Left lung (tissue), 10 donors: ENCODE data around the gene GMEB2. TPM values are rescaled to one million over a fixed set of nuclear protein-coding genes. Genes with fewer than 3 reads are reported as not detected.
A peak's percentile ranks its signal among the peaks of the same experiment; 100 is the strongest.
"Not testable (repeated sequence)": the region's sequence is repeated elsewhere in the genome, so short reads cannot be mapped to it uniquely, and the experiment has no call there.

Experiments used
- ATAC-seq: fragments of 200-7000 bp; cut with Tn5 transposase; one replicate; pipeline ENCODE4 v1.9.1; 2020; ENCODE audit warnings: moderate library complexity
- DNase-seq, 4 donors: peaks; one replicate each; pipeline ENCODE4 v3.0.0-alpha.2; 2013 to 2020
- H3K27ac ChIP-seq, 2 donors: fragments of 200-600 bp; sonication (generic) in 1 of 2; one replicate each; pipeline versions ENCODE4 v1.5.0 to v1.8.0; 2020 to 2021
- H3K27me3 ChIP-seq, 2 donors: fragments of 200-600 bp; sonication (generic) in 1 of 2; one replicate each; pipeline versions ENCODE4 v1.5.0 to v1.8.0; 2020 to 2021
- H3K36me3 ChIP-seq, 2 donors: fragments of 200-600 bp; sonication (generic) in 1 of 2; one replicate each; pipeline versions ENCODE4 v1.5.0 to v1.8.0; 2020 to 2021
- H3K4me1 ChIP-seq, 2 donors: fragments of 200-600 bp; one replicate each; pipeline ENCODE4 v1.8.0; 2021
- H3K4me3 ChIP-seq, 2 donors: fragments of 200-600 bp; sonication (generic) in 1 of 2; one replicate each; pipeline versions ENCODE4 v1.5.0 to v1.8.0; 2020 to 2021; ENCODE audit warnings: mild to moderate bottlenecking in 1 of 2
- H3K9me3 ChIP-seq, 2 donors: fragments of 200-600 bp; sonication (generic) in 1 of 2; one replicate each; pipeline versions ENCODE4 v1.5.0 to v1.8.0; 2020 to 2021
- intact Hi-C, 2 donors: fragments of 100-400 bp; cut with DNase I; formaldehyde crosslinking; loops; one replicate each; pipeline versions ENCODE4 v1.11.2 to v1.14.2; 2022
- polyA plus RNA-seq, 6 donors: library from polyadenylated mRNA; unstranded; fragments of 120-200 nt; gene quantifications; one replicate each; pipeline ENCODE4 v1.2.1, GENCODE V29; 2013; ENCODE audit not compliant: insufficient read length in 6 of 6
- total RNA-seq, 2 donors: library from RNA; stranded (reverse); fragmentation: NEBNext Ultra II Directional; extraction: Animal tissue kit (Norgen Biotek cat#: 25700); gene quantifications; one replicate each; pipeline ENCODE4 v1.2.1, GENCODE V29; 2021
- TF ChIP-seq, protein P1 (sequence below), 2 donors: fragments of 200-600 bp; sonication (generic) in 1 of 2; IDR thresholded peaks; one replicate each; pipeline versions ENCODE4 v1.5.0 to v1.8.0; 2021; ENCODE audit warnings: antibody characterized with exemption in 2 of 2
- donor health status: DM: no; HTN: yes; CAD: no.
- donor health status: DM: no; HTN: no; CAD: no.

The GMEB2 gene
- total and polyA plus RNA-seq, 8 donors: 8.1 to 12.4 (median 10.2) TPM

DNA sequence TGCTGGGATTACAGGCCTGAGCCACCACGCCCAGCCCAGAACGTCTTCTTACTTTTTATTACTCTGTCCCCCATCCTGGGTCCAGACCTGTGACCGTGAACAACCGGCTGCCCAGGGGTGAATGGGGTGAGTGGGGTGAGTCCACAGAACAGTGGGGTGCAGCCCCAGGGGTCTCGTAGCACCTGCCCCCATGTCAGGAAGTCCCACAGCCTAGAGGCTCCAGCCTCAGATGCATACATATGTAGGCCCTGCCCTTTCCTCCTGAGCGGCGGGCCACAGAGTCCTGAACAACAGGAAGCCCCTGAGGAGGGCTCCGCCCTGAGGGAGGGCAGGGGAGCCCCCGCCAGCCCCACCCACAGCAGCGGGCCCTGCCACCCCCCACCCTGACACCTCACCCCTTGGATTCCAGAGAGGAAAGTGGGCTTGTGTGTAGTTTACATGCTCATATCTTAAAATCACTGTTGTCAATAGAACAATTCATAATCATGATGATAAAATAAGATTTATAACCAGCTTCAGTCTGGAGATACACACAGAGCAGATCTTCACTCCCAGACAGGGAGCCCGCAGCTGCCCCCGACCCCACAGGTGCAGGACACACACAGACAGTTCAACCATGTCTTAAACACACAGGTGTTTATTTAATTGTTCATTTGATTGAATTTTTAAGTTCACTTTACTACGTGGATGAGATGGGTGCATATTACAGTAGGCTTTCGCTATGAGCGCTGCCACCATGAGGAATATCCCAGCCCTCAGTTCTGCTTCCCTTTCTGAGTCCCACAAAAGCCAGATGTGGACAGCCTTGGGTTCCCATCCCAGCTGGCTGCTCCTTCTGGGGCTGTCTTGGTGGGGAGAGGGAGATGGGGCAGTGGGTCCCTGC lies 12.4 kb upstream of the GMEB2 start:
- Histone ChIP-seq H3K4me1 (peaks cover 0 to 65% of the 10 kb centered on the region in 2 donors), H3K36me3 (no peaks in the 10 kb centered on the region), H3K9me3 (no peaks in the 10 kb centered on the region), H3K27ac (peak overlapping the region; percentile 58 to 75), H3K27me3 (no peaks in the 10 kb centered on the region), H3K4me3 (peak overlapping the region in 1 of 2 donors; percentile 63)
- TF ChIP-seq, protein P1, sequence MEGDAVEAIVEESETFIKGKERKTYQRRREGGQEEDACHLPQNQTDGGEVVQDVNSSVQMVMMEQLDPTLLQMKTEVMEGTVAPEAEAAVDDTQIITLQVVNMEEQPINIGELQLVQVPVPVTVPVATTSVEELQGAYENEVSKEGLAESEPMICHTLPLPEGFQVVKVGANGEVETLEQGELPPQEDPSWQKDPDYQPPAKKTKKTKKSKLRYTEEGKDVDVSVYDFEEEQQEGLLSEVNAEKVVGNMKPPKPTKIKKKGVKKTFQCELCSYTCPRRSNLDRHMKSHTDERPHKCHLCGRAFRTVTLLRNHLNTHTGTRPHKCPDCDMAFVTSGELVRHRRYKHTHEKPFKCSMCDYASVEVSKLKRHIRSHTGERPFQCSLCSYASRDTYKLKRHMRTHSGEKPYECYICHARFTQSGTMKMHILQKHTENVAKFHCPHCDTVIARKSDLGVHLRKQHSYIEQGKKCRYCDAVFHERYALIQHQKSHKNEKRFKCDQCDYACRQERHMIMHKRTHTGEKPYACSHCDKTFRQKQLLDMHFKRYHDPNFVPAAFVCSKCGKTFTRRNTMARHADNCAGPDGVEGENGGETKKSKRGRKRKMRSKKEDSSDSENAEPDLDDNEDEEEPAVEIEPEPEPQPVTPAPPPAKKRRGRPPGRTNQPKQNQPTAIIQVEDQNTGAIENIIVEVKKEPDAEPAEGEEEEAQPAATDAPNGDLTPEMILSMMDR (IDR thresholded peaks at IDR 0.05): no peak
- intact Hi-C loops: no loop called here
- DNase-seq: no peak
- ATAC-seq: no peak

DNA sequence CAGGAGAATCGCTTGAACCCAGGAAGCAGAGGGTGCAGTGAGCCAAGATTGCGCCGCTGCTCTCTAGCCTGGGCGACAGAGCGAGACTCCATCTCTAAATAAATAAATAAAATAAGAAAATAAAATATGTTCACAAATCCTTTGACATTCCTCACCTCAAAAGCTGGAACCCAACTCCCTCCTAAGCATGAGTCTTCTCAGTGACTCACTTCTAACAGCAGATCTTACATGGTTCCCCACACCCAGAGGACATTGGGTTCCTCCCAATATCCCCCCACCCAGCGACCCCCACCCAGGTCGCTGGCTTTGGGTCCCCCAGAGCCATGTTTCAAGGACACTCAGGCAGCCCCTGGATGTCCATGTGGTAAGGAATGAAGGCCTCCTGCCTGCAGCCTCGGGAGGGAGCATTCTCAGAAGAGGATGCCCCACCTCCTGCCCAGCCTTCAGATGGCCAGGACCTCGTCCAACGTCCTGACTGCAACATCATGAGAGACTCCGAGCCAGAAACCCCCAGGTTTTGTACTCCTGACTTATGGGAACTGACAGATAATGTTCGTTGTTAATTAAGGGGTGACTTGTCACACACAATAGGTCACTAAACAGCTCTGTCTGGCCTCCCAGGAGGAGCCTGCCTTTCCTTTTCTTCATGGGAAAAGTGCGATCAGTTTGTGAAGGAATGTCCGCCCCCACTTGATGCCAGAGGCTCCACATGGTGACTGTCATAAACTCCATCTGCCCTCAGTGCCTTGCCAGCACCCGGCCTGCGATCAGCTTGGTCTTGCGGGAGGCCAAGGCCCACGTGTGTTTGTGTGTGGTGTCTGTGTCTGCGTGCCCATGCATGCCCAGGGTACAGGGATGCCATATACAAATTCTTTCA lies 10.1 kb upstream of the GMEB2 start:
- intact Hi-C loops: no loop called here
- Histone ChIP-seq H3K27me3 (no peaks in the 10 kb centered on the region), H3K4me1 (peaks cover 0 to 59% of the 10 kb centered on the region in 2 donors), H3K9me3 (no peaks in the 10 kb centered on the region), H3K4me3 (no peak overlapping the region), H3K27ac (peak overlapping the region in 1 of 2 donors; percentile 60), H3K36me3 (no peaks in the 10 kb centered on the region)
- DNase-seq (no peak), ATAC-seq (no peak)
- TF ChIP-seq, protein P1 (IDR thresholded peaks at IDR 0.05): no peak

DNA sequence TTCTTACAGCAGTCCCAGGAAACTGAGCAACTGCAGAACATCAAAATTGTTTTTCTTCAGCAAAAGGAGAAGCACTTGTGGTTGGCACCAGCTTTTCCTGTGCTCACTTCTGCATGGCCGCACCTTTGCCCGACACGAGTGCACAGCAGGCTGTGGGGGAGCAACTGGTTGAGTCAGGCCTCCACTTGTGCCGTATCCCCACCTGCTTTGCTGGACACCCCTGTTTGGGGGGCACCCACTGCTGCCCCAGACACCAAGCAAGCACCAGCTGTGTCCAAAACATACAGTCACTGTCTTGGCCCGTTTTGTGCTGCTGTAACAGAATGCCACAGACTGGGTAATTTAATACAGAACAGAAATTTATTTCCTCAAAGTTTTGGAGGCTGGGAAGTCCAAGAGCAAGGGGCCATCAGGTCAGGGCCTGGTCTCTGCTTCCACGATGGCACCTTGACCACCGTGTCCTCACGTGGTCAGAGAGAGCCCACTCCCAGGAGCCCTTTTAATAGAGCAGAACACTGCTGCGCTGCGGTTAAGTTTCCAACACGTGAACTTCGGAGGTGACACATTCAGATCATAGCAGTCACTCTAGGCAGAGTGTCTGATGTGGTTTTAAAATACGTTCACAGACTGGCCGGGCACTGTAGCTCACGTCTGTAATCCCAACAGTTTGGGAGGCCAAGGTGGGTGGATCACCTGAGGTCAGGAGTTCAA lies 8.7 kb upstream of the GMEB2 start:
- TF ChIP-seq, protein P1 (IDR thresholded peaks at IDR 0.05): no peak
- Histone ChIP-seq H3K9me3 (no peaks in the 10 kb centered on the region), H3K36me3 (no peaks in the 10 kb centered on the region), H3K27me3 (no peaks in the 10 kb centered on the region), H3K4me1 (peaks cover 0 to 58% of the 10 kb centered on the region in 2 donors), H3K27ac (peak overlapping the region in 1 of 2 donors; percentile 83), H3K4me3 (no peak overlapping the region)
- intact Hi-C loops: no loop called here
- DNase-seq (no peak), ATAC-seq (peak; percentile 16)

DNA sequence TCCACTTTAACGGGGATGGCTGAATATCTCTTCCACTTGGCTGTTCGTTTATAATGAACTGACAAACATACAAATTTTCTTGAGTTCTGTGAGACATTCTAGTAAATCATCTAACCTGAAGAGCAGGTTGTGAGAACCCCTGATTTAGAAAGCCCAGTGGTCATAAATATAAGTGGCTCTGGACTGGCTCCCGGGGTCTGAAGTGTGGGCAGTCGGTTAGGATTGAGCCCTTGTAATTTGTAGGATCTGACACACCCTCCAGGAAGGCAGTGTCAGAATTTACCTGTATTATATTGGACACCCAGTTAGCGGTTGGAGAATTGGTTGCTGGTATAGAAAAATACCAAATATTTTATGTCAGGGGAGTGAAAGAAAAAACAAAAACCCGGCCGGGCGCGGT lies 6.8 kb upstream of the GMEB2 start:
- TF ChIP-seq, protein P1 (IDR thresholded peaks at IDR 0.05): no peak
- intact Hi-C loops: no loop called here
- DNase-seq (no peak), ATAC-seq (peak; percentile 53)
- H3K36me3 ChIP-seq: no peaks in the 10 kb centered on the region
- peaks cover 3 to 48% of the 10 kb centered on the region in 2 donors for H3K4me1 ChIP-seq
- no peak overlapping the region for H3K4me3 ChIP-seq
- H3K27ac ChIP-seq: peak overlapping the region in 1 of 2 donors; percentile 14
- no peaks in the 10 kb centered on the region for H3K27me3 ChIP-seq
- no peaks in the 10 kb centered on the region for H3K9me3 ChIP-seq

DNA sequence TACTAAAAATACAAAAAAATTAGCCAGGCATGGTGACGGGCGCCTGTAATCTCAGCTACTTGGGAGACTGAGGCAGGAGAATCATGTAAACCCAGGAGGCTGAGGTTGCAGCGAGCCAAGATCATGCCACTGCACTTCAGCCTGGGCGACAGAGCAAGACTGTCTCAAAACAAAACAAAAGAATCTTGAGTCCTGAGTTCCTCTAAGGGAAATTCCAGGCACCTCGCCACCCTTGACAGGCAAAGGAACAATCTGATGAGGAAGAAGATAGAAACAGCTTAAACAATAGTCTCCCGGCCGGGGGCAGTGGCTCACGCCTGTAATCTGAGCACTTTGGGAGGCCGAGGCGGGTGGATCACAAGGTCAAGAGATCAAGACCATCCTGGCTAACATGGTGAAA lies 4.5 kb upstream of the GMEB2 start:
- peak in 2 of 4 donors; percentile 25 to 31 for DNase-seq
- H3K27ac ChIP-seq: peak overlapping the region; percentile 13 to 61
- ATAC-seq, H3K4me3 ChIP-seq, H3K36me3 ChIP-seq, H3K27me3 ChIP-seq, intact Hi-C loops, H3K9me3 ChIP-seq: not testable (repeated sequence)
- peaks cover 4 to 38% of the 10 kb centered on the region in 2 donors for H3K4me1 ChIP-seq

DNA sequence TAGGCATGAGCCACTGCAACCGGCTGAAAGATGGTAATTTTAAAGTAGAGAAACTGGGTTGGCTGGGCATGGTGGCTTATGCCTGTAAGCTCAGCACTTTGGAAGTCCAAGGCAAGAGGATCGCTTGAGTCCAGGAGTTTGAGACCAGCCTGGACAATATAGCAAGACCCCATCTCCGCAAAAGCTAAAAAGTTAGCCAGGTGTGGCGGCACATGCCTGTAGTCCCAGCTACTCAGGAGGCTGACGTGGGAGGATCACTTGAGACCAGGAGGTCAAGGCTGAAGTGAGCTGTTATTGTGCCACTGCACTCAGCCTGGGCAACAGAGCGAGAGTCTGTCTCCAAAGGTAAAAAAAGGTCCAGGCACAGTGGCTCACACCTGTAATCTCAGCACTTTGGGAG lies 4.1 kb upstream of the GMEB2 start:
- H3K9me3 ChIP-seq, intact Hi-C loops, H3K4me3 ChIP-seq, H3K36me3 ChIP-seq, H3K27me3 ChIP-seq, ATAC-seq: not testable (repeated sequence)
- DNase-seq: peak in 2 of 4 donors; percentile 2 to 22
- H3K4me1 ChIP-seq: peaks cover 4 to 38% of the 10 kb centered on the region in 2 donors
- H3K27ac ChIP-seq: peak overlapping the region; percentile 13 to 61
